Activated T-helper 1 cell treated with Interleukin-2 at 50 U/mL for 16 hours (primary cell): ENCODE measurements around the gene SERINC2.
A peak's percentile ranks its signal among the peaks of the same experiment; 100 is the strongest.
"Not testable (repeated sequence)": the region's sequence is repeated elsewhere in the genome, so short reads cannot be mapped to it uniquely, and the experiment has no call there.

Experiments
- DNase-seq: peaks from one replicate; pipeline ENCODE4 v3.0.0-alpha.2; 2020; ENCODE audit warnings: low read depth

SERINC2 gene

DNA sequence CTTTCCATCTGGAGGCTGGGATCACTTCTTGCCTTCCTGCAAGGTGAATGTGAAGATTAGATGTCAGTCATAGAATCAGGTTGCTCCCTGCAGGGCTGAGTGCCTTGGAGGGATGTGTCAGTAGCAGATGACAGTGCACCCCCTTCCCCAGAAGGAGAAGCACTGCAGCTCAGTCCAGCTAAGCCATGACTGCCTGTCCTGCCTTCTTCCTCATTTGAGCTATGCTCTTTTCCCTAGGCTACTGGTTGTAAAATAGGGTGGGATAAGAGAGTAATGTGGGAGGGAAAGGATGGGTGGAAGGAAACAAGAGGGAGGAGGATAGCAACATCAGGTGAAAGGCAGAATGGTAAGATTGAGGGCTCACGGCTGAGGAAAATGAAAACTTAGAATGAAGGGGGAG lies 29.0 kb upstream of the SERINC2 start:
- no peak for DNase-seq

DNA sequence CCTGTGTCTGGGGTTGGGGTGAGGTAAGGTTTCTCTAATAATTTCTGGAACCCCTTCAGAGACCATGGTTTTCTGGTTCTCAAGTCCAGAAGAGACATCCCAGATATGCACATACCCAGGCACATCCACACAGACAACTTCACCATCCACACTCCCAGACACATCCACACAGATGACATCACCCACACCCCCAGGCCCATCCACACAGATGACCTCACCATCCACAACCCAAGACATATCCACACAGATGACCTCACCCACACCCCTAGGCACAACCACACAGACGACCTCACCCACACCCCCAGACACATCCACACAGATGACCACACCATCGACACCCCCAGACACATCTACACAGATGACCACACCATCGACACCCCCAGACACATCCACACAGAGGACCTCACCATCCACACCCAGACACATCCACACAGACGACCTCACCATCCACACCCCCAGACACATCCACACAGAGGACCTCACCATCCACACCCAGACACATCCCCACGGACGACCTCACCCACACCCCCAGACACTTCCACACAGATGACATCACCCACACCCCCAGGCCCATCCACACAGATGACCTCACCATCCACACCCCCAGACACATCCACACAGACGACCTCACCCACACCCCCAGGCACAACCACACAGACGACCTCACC lies 26.3 kb upstream of the SERINC2 start:
- DNase-seq = not testable (repeated sequence)

DNA sequence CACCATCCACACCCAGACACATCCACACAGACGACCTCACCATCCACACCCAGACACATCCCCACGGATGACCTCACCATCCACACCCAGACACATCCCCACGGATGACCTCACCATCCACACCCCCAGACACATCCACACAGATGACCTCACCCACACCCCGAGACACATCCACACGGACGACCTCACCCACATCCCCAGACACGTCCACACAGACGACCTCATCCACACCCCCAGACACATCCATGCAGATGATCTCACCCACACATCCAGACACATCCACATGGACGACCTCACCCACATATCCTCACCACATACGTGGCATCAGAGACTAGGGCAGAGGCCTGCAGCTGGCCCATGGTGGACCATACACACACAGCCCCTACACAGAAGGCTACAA lies 25.4 kb upstream of the SERINC2 start:
- DNase-seq = no peak

- no peak for DNase-seq
Observed at GRCh38 chr1:31389616-31390015, 23.4 kb upstream of the SERINC2 start.

- DNase-seq = no peak
Observed at GRCh38 chr1:31390071-31390470, 22.9 kb upstream of the SERINC2 start.

- no peak for DNase-seq
Observed at GRCh38 chr1:31393463-31393862, 19.6 kb upstream of the SERINC2 start.

GRCh38 chr1:31394584-31395193 lies 18.3 kb upstream of the SERINC2 start:
- peak; percentile 53 for DNase-seq

- DNase-seq = no peak
Observed at GRCh38 chr1:31396633-31397351, 16.2 kb upstream of the SERINC2 start.

GRCh38 chr1:31397360-31398095 lies 15.5 kb upstream of the SERINC2 start:
- no peak for DNase-seq

DNA sequence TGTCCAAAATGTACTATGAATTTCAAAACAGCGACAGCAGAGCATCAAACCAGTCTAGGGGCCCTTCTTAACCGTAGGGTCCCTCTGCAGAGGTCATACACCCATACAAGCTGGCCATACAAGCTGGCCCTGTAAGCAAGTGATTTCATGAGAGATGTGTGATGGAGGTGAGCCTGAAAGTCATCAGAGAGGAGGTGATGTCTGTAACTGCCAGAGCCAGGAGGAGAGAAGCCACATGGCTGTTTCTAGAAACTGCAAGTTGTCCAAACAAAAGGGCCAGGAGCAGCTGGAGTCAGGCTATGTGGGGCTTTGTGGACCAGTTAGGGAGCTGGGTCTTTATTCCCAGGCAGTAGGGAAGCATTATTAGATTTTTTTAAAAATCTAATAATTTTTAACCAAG lies 14.8 kb upstream of the SERINC2 start:
- no peak for DNase-seq

- no peak for DNase-seq
Observed at GRCh38 chr1:31399976-31400375, 13.0 kb upstream of the SERINC2 start.

DNA sequence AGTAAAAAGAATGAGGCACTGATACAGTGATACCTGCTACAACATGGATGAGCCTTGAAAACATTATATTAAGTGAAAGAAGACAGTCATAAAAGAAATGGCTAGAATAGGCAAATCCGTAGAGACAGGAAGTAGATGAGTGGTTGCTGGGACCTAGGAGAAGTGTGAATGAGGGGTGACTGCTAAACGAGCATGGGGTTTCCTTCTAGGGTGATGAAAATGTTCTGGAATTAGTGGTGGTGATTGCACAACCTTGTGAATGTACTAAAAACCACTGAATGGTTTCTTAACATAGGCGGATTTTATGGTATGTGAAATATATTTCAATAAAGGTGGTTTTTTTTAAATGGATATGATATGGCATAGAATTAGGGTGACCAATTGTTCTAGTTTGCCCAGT lies 12.6 kb upstream of the SERINC2 start:
- DNase-seq = no peak

- DNase-seq = no peak
Observed at GRCh38 chr1:31401241-31401640, 11.8 kb upstream of the SERINC2 start.

DNA sequence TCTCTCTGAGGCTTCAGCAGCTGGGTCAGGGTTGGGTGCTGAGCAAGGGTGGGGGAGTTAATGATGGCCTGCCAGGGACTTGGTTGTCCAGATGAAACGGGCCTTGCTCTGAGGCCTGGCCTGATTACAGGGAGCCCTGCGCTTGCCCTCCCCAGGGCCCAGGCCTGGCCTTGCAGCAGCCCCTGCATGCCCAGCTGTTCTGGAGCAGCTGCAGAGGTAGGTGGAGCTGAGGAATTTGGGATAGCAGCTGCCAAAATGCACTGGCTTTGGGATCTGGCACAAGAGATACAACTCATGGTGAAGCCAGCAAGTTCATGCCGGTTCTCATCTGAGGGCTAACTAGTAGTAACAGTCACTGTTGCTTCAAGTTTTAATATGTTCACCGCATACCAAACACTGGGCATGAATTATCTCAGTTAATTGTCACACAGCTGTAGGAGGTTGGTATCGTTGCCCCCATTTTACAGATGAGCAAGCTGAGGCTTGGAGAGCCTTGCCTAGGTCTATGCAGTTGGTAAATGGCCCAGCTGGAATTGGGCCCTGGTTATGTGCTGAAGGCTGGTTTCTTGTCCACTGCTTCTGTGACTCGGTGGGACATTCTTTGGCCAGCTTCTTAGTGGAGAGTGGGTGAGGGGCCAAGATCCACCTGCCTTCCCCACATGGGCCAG lies 7.3 kb upstream of the SERINC2 start:
- no peak for DNase-seq

DNA sequence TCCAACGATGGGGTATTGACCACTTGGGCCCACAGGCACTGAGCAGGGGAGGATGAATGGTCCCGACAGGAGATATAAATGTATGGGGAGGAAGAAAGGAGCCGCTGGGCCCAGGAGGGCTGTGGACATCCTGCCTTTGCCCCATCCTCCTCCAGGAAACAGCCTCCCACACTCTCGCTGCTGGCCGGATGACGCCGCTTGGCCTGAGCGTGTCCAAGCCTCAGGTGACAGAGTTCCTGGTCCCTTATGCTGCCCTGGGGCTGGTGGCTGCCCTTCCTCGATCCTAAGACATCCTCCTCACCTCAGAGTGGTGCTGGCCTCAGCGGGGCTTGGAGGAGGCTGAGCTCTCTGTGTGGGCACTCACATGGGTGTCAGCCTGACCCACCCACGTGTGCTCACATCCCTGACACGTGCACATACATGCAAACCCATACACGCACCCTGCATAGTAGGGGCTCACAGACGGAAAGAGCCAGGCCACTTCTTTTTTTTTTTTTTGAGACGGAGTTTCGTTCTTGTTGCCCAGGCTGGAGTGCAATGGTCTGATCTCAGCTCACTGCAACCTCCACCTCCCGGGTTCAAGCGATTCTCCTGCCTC lies 5.9 kb upstream of the SERINC2 start:
- no peak for DNase-seq

DNA sequence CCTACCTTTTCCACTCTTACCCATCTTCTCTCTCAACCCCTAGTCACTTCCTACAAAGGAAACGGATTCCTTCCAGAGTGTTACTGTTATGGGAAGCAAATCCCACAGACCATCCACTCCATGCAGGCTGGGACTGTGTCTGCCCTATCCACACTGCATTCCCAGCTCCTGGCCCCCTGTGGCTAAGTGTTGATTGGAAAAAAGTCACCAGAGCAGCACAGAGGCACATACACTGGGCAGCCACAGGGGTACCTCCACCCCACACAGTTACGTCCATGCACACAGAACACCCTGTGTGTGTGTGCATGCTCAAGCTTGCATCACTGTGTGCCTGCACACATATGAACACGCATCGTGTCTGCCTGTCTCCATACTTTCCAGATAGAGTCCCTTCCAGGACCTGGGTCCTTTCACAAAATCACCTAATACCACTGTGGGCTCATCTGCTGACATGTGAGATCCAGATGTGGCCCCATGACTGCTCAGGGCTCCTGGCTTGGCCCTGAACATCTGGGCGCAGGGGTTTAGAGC lies 4.2 kb upstream of the SERINC2 start:
- DNase-seq = no peak

- DNase-seq = no peak
Observed at GRCh38 chr1:31409946-31410858, 2.8 kb upstream of the SERINC2 start.

- no peak for DNase-seq
Observed at GRCh38 chr1:31410871-31411270, 2.1 kb upstream of the SERINC2 start.

DNA sequence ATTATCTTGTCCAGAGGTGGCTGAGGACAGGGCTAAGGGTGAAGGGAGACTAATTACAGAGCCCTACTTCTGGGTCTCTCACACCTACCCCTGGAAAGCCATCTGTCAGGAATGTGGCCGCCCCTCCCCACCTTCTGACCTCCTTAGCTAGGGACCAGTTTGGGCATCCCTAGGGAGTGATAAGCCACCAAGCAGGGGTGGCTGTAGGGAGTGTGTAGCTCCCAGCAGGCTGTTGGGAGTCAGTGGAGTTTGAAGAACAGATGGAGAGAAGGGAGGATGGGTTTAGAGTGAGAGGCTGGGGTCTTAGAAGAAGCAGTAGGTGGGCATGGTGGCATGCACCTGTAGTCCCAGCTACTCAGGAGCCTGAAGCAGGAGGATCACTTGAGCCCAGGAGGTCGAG lies 808 bp upstream of the SERINC2 start:
- no peak for DNase-seq

DNA sequence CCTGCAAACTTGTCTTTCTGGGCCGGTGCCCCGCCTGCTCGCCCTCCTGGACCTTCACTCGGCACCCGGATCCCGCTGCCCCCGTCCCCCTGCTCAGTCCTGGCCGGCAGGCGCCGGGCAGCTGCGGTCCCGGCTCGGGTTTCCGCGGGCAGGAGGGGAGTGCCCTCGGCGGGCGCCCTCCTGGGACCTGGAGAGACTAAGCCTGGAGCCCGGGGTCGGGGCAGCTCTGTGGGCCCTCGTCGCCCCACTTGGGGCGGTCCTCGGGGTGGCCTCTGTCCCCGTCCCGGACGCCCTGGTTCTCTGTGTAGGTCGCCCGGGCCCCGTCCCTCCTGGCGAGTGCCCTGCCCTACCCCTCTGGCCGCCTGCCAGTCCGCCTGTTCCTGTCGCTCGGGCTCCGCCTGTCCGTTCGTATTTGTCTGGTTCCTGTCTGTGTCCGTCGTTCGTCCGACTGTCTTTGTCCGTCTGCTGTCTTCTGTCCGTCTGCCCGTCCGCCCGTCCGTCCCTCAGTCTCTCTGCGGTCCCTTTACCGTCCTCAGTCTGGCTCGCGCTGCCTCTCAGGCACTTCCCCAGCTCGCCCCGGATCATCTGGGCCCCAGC lies 490 bp downstream of the SERINC2 start:
- DNase-seq = no peak
